ENCODE measurements around the gene GULP1. TPM values are rescaled to one million over a fixed set of nuclear protein-coding genes. Genes with fewer than 3 reads are reported as not detected.

The GULP1 gene
- total and polyA plus RNA-seq, 10 of the 15 experiments (the other 5 are each of a cell fraction or from before 2014, with no cell fraction given), result 0.02 to 1.3 (median 0.15) TPM; not detected in 5

- H3K4me1 ChIP-seq (ENCODE audit: control insufficient read depth, insufficient read depth, low read length), result no peaks in the 10 kb centered on the region
- no peak overlapping the region for H3K4me3 ChIP-seq
- no peaks in the 10 kb centered on the region for H3K79me2 ChIP-seq (ENCODE audit: control insufficient read depth, insufficient read depth, low read length)
- H2AFZ ChIP-seq (ENCODE audit: control insufficient read depth, low read depth, low read length), result no peak overlapping the region
- SMC1A ChIA-PET (ENCODE audit: uncharacterized antibody, unreplicated experiment), result no interaction called here
- no peaks in the 10 kb centered on the region for H4K20me1 ChIP-seq (ENCODE audit: control insufficient read depth, insufficient read depth)
- FAIRE-seq (no peak), ATAC-seq (no peak), DNase-seq (ENCODE audit: low read depth, low spot score) (no peak)
- no peak overlapping the region for H3K4me2 ChIP-seq (ENCODE audit: control insufficient read depth, insufficient read depth)
- H3K36me3 ChIP-seq (ENCODE audit: control insufficient read depth in 2 of 2, insufficient read depth in 2 of 2, low read length in 1 of 2), result no peaks in the 10 kb centered on the region
- RAD21 ChIA-PET (ENCODE audit: unreplicated experiment), result no interaction called here
- BruUV-seq (replicated peaks), result no TSS peak
- CTCF ChIA-PET, result no interaction called here
- no peaks in the 10 kb centered on the region for H3K27me3 ChIP-seq (replicated peaks in 1 of 2; ENCODE audit: control insufficient read depth in 2 of 2, insufficient read depth in 2 of 2, low read length in 1 of 2)
- TF ChIP-seq ATF3 (IDR thresholded peaks at IDR 0.05; ENCODE audit: borderline replicate concordance, extremely low read depth, low read depth, low read length), result no peak
- TF ChIP-seq MYB (IDR thresholded peaks at IDR 0.05; ENCODE audit: borderline replicate concordance, low read depth, low read length), result no peak
- no peak for TF ChIP-seq CHD4 (IDR thresholded peaks at IDR 0.05)
- TF ChIP-seq CEBPB (IDR thresholded peaks at IDR 0.05; ENCODE audit: borderline replicate concordance in 1 of 2, low read depth in 2 of 2, low read length in 2 of 2), result no peak
- TF ChIP-seq EP300 (IDR thresholded peaks at IDR 0.05; ENCODE audit: borderline replicate concordance in 1 of 2, control insufficient read depth in 1 of 2, low read depth in 2 of 2, low read length in 2 of 2), result no peak
- no peak for TF ChIP-seq CHD2 (IDR thresholded peaks at IDR 0.05; ENCODE audit: borderline replicate concordance, low read depth, low read length)
- no peak for TF ChIP-seq TCF3 (IDR thresholded peaks at IDR 0.05; ENCODE audit: borderline replicate concordance, insufficient read depth, low read depth, low read length)
- TF ChIP-seq SPI1 (IDR thresholded peaks at IDR 0.05; ENCODE audit: borderline replicate concordance, insufficient read depth, low read depth, low read length), result no peak
- no peak for TF ChIP-seq SMAD5 (IDR thresholded peaks at IDR 0.05; ENCODE audit: low read depth)
- TF ChIP-seq BCLAF1 (IDR thresholded peaks at IDR 0.05), result no peak
- TF ChIP-seq STAT1 (conservative IDR thresholded peaks at IDR 0.05), result no peak
- no peak overlapping the region for H3K27ac ChIP-seq (ENCODE audit: control insufficient read depth, insufficient read depth)
- in situ Hi-C loops (cut with MboI), result no loop called here
- POLR2A ChIA-PET, result no interaction called here
- H3K9ac ChIP-seq (ENCODE audit: control insufficient read depth, insufficient read depth, low read length), result no peak overlapping the region
- H3K9me3 ChIP-seq (replicated peaks; ENCODE audit: control insufficient read depth, insufficient read depth, low read length), result no peaks in the 10 kb centered on the region
- WGBS (ENCODE audit: insufficient coverage, insufficient replicate concordance, low lambda C conversion rate, missing lambda C conversion rate), result 9% methylated on average over 3 of the region's 3 CpGs
- intact Hi-C loops (cut with micrococcal nuclease; ENCODE audit: unreplicated experiment), result no loop called here
These were observed 152.6 kb downstream of the GULP1 start for GRCh38 chr2:188444106-188444835.
